Activated effector memory CD4-positive, alpha-beta T cell treated with anti-CD3 and anti-CD28 coated beads, Interleukin-2, amount 50 U/mL, for 16 hours (primary cell): Measurements from ENCODE around the gene PPFIA4.

Experiments
- DNase-seq: peaks from one replicate; pipeline ENCODE4 v3.0.0-alpha.2; 2020

PPFIA4 gene

GRCh38 chr1:203104789-203105390 lies 78.6 kb downstream of the PPFIA4 start:
- no peak for DNase-seq

DNA sequence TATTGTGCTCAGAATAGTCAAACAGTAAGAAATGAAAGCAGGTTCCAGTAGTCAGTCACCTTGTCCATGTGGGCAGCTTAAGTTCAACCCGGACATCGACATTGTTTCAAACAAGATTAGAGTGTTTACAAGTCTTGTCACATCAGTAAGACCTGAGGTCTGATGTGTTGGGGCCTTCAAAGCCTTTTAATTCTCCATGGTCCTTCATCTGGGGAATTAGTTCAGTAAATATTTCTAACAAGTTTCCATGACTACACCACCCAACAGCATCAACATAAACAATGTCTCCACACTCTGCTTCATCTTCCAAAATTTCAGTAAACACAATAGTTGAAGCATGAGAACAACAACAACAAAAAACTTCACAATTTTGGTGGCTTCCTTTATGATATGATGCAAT lies 86.2 kb downstream of the PPFIA4 start:
- DNase-seq = no peak

GRCh38 chr1:203113308-203113707 lies 87.0 kb downstream of the PPFIA4 start:
- DNase-seq = no peak

GRCh38 chr1:203114202-203114601 lies 87.9 kb downstream of the PPFIA4 start:
- no peak for DNase-seq

GRCh38 chr1:203116091-203116820 lies 90.0 kb downstream of the PPFIA4 start:
- DNase-seq = no peak

DNA sequence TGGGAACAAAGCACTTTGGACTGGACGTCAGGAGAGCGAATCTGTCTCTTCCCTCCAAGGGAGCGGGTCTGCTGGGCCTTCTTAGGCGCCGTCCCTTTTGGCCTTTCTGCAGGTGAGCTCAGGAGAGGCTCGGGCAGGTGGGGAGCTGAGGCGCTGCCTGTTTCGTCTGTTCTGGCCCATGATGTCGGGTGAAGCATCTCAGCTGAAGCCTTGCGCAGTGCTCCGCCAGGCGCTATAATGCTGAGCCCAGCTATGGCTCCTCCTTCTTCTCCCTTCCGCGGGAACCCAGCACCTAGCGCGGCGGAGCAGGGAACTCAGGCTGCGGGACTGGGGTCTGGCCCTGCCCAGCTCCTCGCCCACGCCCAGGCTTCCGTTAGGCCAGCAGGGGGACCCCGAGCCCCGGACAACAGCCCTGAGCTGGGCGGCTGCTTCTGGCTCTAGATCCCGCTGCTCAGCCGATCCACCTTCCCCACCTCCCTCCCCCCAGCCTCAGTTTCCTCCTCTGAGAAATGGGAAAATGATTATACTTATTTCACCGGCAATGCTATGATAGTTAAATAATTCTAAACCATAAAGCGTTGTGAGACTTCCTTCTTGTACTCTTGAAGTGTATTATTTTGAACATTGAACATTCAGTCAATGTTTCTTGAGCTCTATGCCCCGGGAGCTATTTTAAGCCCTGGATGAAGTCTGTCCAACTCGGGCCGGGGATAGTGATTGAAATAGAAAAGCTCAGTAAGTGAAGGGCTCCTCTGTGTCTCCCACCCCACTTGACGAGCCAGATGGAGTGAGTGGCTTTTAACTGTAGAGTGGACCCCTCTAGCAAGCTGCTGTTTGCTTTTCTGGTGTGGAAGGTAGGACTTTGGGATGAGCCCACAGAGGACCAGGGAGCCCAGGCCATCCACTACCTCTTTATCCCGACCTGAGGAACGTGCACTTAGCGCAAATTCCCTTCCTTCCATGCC lies 91.6 kb downstream of the PPFIA4 start:
- no peak for DNase-seq

DNA sequence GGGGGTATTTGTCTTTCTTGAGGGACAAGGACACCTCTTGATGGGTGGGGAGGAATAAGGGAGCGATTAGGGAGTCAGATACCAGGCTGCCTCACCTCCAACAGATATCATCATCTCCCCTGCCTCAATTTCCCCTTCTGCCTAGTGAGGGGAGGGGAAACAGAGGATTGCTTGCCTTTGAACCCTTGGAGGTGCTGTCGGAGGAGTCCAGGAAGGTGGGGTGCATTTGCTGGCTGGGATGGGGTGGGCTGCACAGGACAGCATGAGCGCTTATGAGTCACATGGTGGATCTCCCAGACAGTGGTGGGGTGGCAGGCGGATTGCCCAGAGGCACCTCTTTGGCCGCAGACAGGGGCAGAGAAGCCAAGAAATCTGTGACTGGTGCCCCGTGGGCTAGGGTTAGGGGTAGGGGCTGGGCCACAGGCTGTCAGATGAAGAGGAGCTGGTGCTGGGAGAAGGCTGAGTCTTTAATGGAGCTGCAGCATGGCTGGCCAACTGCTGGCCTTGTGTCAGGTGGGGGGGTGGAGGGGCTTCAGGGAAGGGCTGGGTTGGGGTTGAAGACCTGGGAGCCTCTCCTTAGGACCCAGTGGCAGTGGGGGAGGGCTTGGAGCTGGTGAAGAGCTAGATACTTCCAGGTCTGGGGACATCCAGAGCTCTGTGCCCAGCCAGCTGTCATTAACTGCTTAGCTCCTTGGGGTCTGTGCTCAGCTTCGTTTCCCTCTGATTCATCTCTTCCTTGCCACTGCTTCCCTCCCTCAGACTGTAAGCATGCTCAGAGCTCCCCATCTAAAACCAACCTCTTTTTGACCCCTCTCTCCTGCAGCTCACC lies 94.2 kb downstream of the PPFIA4 start:
- no peak for DNase-seq

GRCh38 chr1:203121186-203122015 lies 95.1 kb downstream of the PPFIA4 start:
- no peak for DNase-seq

- no peak for DNase-seq
These were observed 95.9 kb downstream of the PPFIA4 start for GRCh38 chr1:203122159-203122558.

DNA sequence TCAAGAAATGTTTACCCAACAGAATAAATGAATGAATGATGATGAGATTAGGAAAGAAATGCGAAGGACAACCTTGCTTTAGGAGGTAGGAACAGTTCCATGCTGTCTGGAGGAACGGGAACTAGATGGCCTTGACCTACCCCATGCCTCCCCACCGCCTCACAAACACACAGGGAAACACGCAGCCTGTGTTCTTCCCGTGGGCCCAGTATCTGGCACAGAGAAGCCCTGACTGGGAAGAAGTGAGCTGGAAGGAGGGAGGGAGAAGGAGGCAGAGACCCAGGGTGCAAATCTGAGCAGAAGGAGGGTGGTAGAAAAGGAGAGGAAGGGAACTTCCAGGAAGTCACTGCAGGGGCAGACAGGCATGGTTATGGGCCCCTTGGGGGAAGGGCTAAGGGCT lies 97.7 kb downstream of the PPFIA4 start:
- DNase-seq = peak; percentile 36

DNA sequence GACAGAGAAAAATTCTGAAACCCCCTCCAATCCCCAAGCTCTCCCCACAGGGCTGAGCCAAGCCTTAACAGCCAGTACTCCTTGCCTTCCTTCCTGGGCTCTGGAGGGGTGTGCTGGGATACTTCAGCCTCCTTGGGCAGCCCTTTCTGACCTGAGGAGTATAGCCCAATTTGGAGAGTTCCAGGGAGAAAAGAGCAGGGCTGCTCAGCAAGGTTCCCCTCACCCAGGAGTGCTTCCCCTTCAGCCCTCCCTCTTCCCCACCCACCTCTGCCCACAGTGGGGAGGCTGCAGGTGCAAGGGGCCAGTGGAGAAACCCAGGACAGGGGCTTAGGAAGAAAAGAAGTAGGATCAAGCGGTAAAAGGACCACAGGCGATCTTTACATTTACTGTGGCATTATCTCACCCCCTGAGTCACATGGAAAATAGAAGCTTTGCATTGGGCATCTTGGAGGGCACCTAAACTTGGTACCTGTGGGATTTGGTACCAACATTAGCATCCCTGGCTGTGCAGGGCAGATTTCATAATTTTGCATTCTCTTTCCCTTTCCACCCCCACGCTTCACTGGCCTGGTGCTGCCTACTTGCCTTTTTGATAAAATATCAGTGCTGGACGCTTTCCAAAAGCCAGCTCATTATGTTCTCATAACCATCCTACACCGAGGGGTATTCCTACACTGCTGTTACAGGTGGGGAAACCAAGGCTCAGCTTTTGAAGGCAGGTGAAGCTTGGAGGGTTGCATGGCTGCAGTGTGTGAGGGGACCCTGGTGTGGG lies 98.4 kb downstream of the PPFIA4 start:
- DNase-seq = peak; percentile 36

- peak; percentile 47 for DNase-seq
These were observed 100.0 kb downstream of the PPFIA4 start for GRCh38 chr1:203126151-203126865.

- peak; percentile 9 for DNase-seq
These were observed 100.8 kb downstream of the PPFIA4 start for GRCh38 chr1:203126866-203127665.

DNA sequence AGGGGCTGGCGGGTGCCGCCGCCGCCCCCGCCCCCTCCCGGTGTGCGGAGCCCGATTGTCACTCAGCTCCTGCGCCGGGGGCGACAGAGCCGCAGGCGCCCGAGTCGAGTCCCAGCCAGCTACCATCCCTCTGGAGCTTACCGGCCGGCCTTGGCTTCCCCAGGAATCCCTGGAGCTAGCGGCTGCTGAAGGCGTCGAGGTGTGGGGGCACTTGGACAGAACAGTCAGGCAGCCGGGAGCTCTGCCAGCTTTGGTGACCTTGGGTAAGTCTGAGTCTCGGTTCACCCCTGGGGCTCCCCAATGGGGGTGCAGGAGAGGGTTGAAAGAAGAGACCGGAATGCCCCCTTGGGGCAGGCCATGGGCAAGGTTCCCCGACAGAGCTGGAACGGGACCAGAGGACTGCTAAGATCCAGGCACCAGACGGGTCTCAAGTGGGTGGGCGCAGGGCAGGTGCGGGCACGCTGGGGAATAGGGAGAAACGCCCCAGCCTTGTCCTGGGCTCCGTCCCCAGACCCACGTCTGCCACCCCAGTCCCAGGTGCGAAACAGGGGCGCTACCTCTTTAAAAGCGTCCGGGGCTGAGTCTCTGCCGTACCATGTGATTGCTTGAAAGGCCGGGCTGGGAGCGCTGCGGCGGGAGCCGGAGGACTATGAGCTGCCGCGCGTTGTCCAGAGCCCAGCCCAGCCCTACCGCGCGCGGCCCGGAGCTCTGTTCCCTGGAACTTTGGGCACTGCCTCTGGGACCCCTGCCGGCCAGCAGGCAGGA lies 101.6 kb downstream of the PPFIA4 start, which contains the start of gene ADORA1:
Gene ADORA1, plus strand, starts transcription at position 61 of the 765 bp plus-strand sequence. CDS start 1,116 bp downstream, outside the sequence.
- peak; percentile 57 for DNase-seq

DNA sequence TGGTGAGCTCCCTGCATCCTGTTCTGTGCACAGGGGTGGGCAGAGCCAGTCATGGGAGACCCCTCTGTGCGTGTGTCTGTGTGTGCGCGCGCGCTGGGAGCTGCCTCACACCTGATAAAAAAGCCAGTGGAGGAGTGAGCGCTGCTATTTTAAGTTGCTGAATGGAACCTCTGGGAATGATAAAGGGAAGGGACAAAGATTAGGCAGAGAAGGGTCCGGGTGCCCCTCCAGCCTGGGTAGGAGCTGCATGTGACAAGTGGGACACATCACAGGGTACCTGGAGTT lies 102.1 kb downstream of the PPFIA4 start:
- DNase-seq = no peak
